Left renal pelvis (tissue), 4 donors: ENCODE measurements around the gene ANO2. TPM values are rescaled to one million over a fixed set of nuclear protein-coding genes. Genes with fewer than 3 reads are reported as not detected.
"Not testable (repeated sequence)": the region's sequence is repeated elsewhere in the genome, so short reads cannot be mapped to it uniquely, and the experiment has no call there.

Source experiments
- DNase-seq, 4 donors: peaks; one replicate each; pipeline ENCODE4 v3.0.0-alpha.2; 2013; ENCODE audit warnings: low read depth in 4 of 4, low spot score in 3 of 4
- polyA plus RNA-seq, 4 donors: library from polyadenylated mRNA; unstranded; fragments of 120-200 nt; gene quantifications; one replicate each; pipeline ENCODE4 v1.2.1, GENCODE V29; 2013; ENCODE audit not compliant: insufficient read length in 4 of 4

Gene ANO2
- polyA plus RNA-seq, 4 donors, result 1.8 to 4.0 (median 3.7) TPM

- no peak for DNase-seq
Measured at GRCh38 chr12:5690240-5690639, 254.8 kb downstream of the ANO2 start.

DNA sequence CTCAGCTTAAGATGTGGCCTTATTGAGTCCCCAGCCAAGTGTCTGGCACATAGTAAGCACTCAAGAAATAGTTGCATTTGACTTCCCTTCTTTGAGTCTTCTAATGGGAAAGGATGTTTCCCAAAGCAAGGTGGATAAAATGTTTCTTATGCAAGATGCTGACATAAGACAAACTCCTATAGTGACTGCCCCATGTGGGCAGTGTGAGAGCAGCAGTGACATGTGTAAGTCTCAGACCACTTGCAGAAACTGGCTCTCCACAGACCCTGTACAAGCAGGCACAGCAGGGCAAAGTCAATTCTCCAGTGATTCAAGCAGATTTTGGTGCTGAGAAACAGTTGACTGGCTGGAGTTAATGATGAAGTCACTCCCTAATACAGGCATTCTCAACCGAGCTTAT, 255.3 kb downstream of the ANO2 start:
- DNase-seq, result no peak

DNA sequence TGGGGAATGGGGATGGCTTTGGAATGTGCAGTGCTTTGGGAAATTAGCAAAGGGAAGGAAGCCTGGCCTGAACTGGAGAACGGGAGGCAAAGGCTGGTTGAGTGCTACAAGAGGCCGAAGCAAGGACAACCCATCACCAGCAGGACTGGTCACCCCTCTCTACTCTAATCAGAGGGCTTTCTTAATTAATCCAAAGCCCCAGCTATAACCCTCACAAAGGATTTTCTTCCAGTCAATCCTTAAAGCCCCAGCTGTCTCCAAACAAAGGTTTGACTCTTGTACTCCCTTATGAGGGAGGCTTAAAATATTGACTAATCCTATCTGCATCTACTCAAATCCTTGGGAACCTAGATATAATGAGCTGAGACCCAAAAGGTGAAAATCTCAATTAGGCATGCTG, 256.8 kb downstream of the ANO2 start:
- DNase-seq, result no peak

DNA sequence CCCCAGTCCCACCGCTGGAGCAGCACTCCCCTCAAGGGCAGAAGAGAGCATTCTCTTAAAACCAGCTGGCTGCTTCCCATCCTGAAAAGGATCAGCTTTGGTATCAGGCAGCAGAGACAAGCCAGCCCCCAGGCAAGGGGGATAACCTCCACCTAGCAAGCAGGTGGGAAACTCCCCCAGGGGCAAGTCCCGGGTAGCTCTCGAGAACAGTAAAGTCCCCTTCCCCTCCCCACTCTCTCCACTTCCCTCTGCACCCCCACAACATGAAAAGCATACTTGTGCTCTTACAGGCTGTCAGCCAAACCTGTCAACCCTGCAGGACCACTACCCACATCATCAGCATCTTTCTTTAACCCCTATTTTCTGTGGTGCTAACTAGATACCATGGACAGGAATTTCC, 259.1 kb downstream of the ANO2 start:
- DNase-seq, result no peak

DNA sequence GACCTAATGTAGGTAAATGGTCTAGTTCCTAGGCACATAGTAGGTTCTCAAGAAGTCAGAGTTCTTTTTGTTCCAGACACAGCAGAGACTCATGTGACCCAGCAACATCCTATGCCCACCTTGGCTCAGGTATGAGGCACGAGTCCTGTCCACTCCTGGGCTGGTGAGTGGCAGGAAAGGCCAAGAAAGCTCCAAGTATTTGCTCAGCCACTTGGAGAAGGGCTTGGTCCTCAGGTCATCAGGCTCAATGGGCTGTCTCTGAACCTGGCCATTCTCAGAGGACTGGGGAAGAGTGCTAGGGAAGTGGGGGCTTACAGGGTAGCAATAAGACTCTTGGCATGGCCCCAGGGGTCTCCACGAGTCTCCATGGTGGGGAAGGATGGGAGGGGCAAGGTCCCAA, 260.1 kb downstream of the ANO2 start:
- no peak for DNase-seq

DNA sequence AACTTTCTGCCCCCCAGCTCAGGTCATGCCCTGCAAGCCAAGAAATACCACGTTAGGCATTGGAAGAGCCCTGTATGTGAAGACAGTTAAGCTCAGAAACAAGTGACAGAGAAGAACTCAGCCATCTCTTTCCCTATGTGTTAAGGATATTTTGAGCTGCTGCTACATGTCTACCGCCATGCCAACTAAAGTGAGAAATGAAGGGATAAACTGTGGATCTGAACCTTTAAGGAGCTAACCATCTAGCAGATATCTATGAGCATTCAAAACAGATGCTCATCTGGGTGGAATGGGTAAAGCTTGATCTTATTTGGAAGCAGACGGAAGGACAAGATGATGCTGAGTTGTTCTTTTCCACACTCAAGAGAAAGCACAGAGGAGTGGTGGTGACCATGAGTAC, 262.5 kb downstream of the ANO2 start:
- DNase-seq, result no peak

DNA sequence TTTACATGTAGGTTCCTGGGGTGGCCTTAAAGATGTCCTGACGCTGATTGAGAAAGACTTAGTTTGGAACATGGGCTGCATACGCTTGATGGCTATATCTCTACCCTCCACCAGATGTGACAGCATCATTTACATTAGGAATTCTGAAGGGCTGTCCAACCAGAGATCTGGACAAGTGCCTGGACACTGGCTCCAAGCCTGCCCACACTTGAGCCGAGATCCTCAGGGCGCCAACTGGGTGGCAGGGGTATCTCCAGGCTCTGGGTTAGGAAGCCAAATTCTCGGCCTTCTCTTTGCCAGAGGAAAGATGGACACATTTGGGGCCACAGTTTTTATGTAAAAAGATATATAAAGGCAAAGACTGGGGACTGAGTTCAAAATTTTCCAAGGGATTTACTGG, 266.9 kb downstream of the ANO2 start:
- DNase-seq, result no peak

DNA sequence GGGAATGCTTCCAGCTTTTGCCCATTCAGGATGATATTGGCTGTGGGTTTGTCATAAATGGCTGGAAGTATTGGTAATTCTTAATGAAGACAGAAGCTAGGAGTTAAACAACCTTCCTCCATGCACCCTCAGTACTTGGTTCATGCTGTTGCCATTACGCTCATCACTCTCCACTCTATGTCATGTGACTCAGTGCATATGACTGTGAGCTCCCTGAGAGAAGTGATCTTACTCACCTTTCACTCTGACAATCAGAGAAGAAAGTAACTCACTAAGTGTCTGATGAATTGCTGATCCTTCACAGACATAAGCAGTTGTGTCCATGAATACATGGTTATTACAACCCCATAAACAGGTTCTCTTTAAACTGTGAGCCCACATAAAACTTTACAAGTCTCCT, 275.4 kb downstream of the ANO2 start:
- not testable (repeated sequence) for DNase-seq

DNA sequence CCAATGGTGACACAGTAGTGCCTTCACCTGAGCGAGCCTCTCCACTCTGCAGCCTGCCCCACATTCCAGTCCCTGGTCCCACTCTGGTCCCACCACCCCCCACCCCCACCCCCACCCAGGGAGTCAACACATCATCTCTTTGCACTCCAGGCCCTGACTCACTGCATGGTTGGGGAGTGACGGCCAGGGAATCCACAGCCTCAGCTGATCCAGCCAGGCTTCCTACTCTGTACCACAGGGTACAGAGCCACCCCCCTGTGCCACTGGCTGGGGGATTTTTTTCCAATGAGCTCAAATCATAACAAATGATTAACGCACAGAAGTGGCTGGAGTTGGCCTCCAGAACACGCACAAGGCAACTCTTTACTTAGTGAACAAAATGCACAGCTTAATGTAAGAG, 279.4 kb downstream of the ANO2 start:
- no peak for DNase-seq

DNA sequence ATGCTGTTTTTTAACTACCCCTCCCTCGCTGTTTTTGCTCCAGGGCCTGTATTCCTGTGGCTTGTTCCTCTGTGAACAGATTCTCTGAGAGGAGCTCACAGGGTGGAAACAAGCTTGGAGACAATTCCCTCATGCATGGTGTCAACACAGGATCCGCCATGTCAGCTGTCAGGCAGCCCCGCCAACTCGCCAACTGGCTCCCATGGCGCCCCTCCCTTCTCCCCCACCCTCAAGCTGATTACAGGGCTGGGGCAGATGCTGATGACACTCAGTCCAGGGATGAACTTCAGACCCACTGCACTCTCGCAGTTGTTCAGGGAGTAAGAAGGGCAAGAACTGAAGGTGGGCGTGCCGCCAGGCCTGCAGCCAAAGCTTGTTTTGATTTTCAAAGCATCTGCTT, 283.2 kb downstream of the ANO2 start:
- no peak for DNase-seq

- no peak for DNase-seq
Measured at GRCh38 chr12:5660238-5660637, 284.8 kb downstream of the ANO2 start.

GRCh38 chr12:5658339-5658941, 286.6 kb downstream of the ANO2 start:
- not testable (repeated sequence) for DNase-seq

DNA sequence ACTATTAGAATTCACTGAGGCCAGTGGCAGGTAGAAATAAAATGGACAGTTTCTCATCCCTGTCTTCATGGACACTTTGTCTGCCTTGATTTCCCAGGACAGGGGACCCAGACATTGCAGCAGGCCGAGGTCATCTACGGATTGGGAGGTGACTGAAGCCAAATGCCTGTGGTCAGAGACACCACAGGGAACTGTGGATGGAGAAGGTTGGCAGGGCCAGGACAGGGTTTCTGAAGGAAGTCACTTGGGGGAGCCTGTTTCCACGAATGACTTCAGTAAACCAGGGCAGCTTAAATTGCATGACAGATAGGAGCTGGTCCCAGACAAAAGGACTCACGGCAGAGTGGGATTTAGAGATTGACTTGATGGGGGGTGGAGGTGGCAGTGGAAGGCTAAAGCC, 288.2 kb downstream of the ANO2 start:
- no peak for DNase-seq

DNA sequence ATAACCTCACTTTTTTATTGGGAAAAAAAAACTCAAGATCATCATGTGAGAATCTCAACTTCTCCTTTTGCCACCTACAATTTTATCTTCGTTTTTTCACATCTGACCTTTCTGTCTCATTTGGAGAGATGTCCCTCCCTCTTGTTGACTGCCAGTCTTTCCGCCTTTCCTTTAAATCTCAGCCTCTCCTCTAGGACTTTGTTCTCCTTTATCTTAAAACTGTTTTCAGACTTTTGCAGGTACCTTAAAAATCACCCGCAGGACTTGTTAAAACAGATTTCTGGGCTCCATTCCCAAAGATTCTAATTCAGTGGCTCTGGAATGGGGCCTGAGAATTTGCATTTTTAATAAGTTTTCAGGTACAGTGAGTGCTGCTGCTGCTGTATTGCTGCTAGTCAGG, 289.9 kb downstream of the ANO2 start:
- DNase-seq, result no peak

DNA sequence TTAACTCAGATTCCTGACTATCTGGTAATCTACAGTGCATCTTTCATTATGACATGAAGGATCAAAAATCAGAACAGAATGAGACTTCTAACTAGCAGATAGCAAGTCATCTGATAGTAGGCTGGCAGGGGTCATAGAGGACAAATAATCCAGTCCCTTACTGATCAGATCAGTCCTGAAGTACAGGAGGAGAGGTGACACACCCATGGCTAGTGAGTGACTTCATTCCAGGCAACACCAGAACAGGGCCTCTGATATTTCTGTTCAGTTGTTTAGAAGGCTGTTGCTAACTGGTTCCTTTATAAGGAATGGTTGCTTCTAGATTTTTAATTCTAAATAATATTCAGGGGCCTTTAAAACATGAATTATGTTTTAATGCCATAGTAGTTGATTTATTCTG, 291.0 kb downstream of the ANO2 start:
- DNase-seq, result no peak

DNA sequence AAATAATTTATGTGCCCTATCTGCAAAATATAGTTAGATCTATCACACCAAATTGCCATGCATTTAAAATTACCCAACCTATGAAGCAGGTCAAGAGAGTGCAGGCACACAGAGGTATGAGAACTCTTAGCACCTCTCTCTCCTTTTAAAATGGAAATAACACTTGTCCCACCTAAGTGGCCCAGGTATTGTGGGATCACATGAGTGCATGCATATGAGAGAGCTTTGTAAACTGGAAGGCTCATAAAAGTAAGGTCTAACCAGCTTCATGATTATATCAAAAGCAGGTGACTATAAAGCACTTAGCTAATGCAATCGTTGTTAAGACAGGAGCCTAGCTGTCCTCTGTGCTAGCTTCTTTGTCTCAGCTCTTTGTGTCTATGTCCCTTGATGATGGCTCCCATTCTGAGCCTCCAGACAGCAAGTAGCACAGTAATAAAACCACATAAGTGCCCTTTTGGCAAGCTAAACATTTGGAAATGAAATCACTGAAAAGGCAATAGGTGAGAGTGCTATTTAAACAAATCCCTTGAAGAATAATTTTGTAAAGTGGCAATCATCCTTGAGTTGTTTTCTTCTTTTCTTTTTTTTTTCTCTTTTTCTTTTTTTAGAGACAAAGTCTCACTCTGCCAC, 294.1 kb downstream of the ANO2 start:
- no peak for DNase-seq

DNA sequence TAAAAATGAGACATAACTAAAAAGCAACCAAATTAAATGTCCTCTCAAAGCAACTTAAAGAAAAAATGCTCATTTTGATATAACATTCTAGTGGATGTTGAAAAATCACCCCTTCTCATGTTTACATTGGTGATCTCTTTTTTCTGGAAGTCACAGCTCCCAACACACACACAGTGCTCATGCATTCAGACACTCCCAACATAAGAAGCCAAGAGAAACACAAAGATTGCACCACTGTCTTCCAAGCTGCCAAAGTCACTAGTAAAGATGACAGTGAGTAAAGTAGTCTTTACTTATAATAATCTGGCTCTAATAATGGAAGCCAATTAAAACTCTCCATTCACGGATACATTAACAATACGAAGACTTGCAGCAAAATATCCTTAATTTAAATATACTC, 294.8 kb downstream of the ANO2 start:
- no peak for DNase-seq

DNA sequence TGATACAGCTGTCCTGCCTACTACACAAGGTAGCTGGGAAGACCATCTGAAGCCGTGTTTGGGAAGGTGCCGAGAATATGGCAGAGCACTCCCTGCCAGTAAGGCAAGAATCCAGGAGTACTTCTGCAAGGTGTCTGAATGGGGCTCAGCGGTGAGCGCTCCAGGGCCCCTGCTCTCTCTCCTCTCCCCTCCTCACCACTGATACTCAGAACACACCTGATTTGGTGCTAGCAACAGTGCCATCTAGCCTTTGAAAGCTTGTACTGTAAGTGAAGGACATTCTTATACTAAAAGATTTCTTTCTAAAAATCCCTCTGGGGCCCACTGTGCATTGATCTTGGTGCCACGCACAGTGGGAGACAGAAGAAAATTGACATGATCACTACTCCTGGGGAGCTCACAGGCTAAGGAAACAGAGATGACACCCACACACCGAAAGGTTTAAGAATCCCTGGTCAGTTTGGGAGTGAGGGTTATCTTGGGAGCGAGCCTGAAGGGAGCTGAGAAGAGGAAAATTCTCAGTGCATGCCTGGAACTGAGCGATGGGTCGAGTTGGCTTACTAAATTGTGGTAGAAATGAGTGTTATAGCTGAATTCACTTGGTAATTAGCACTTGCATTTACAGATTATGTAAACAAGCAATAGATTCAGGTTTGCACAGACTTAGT, 296.2 kb downstream of the ANO2 start:
- peak; percentile 26 to 50 (median 32) for DNase-seq

GRCh38 chr12:5643266-5643665, 301.8 kb downstream of the ANO2 start:
- DNase-seq, result no peak

DNA sequence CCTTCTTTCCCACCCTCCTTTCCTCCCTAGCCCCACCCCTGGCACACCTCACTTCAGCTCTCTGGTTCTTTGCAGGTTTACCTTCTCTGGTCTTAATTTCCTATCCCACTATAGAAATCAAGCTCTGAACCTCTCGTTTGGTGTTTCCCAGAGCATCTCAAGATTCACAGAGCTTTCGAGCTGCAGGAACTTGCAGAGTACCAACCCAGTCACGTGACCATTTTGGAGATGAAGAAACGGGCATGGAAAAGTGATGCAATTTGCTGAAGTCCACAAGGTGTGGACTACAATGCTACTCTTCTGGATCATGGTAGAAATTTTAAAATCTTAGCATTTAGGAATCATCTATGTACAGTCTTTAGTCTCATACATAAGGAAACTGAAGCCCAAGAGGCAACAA, 307.4 kb downstream of the ANO2 start:
- no peak for DNase-seq

GRCh38 chr12:5636907-5637306, 308.2 kb downstream of the ANO2 start:
- no peak for DNase-seq

- no peak for DNase-seq
Measured at GRCh38 chr12:5633106-5633505, 312.0 kb downstream of the ANO2 start.
